Measurements from ENCODE around the gene NT5C1B. TPM values are rescaled to one million over a fixed set of nuclear protein-coding genes. Genes with fewer than 3 reads are reported as not detected.

Gene NT5C1B
- total RNA-seq, 1 experiment from 2014 or later = not detected

DNA sequence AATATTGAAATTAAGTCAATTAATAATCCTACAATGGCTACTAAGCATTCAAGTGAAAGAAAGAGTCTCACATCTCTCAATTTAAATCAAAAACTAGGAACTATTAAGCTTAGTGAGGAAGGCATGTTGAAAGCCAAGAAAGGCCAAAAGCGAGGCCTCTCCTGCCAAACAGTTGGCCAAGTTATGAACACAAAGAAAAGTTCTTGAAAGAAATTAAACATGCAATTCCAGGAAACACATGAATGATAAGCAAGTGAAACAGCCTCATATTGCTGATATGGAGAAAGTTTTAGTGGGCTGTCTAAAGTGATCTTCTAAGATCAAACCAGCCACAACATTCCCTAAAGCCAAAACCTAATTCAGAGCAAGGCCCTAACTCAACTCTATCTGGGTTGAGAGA is 40.7 kb downstream of the NT5C1B start:
- DNase-seq (ENCODE audit: unreplicated experiment) = no peak
- no peak overlapping the region for H3K27ac Mint-ChIP-seq (ENCODE audit: low read depth, unreplicated experiment)
- intact Hi-C loops (cut with micrococcal nuclease) = no loop called here
- peaks cover 18% of the 10 kb centered on the region for H3K4me1 Mint-ChIP-seq (ENCODE audit: insufficient read depth, unreplicated experiment)
- no peaks in the 10 kb centered on the region for H3K27me3 Mint-ChIP-seq (ENCODE audit: insufficient read depth, unreplicated experiment)
- ChIA-PET POLR2A (interaction anchor here (1.0 kb wide), 1 partner anchor 9 kb away, joined by 3 read pairs; no protein-coding TSS in a partner anchor), CTCF (interaction anchor here (1.2 kb wide), 1 partner anchor 10 kb away, joined by 4 read pairs; no protein-coding TSS in a partner anchor)
- no TSS peak for BruUV-seq (replicated peaks)
- TF ChIP-seq, protein P1, sequence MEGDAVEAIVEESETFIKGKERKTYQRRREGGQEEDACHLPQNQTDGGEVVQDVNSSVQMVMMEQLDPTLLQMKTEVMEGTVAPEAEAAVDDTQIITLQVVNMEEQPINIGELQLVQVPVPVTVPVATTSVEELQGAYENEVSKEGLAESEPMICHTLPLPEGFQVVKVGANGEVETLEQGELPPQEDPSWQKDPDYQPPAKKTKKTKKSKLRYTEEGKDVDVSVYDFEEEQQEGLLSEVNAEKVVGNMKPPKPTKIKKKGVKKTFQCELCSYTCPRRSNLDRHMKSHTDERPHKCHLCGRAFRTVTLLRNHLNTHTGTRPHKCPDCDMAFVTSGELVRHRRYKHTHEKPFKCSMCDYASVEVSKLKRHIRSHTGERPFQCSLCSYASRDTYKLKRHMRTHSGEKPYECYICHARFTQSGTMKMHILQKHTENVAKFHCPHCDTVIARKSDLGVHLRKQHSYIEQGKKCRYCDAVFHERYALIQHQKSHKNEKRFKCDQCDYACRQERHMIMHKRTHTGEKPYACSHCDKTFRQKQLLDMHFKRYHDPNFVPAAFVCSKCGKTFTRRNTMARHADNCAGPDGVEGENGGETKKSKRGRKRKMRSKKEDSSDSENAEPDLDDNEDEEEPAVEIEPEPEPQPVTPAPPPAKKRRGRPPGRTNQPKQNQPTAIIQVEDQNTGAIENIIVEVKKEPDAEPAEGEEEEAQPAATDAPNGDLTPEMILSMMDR (IDR thresholded peaks at IDR 0.05; ENCODE audit: unreplicated experiment) = no peak
- H3K9me3 Mint-ChIP-seq (ENCODE audit: unreplicated experiment) = no peaks in the 10 kb centered on the region
- H3K4me3 Mint-ChIP-seq (ENCODE audit: unreplicated experiment) = no peak overlapping the region
- H3K36me3 Mint-ChIP-seq (ENCODE audit: insufficient read depth, unreplicated experiment) = no peaks in the 10 kb centered on the region

DNA sequence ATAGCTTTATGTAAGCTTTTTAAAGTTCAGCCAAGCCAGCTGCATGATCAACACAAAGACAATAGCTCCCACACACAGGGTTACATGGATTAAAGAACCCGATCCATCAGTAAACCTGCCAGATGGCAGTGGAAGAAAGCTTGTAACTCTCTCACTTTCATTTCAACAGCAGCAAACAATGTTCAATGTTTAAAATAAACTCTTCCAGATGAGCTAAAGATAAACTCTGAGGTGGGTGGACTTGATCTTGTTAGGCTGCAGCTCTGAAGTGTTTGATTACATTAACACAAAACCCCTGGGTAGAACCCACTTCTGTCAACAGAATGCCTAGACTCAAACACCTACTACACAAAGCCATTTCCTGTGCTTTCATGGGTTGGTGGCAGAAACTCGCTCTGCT is 42.8 kb downstream of the NT5C1B start:
- intact Hi-C loops (cut with micrococcal nuclease) = no loop called here
- Mint-ChIP-seq H3K9me3 (ENCODE audit: unreplicated experiment) (no peaks in the 10 kb centered on the region), H3K27me3 (ENCODE audit: insufficient read depth, unreplicated experiment) (no peaks in the 10 kb centered on the region), H3K36me3 (ENCODE audit: insufficient read depth, unreplicated experiment) (no peaks in the 10 kb centered on the region), H3K4me1 (ENCODE audit: insufficient read depth, unreplicated experiment) (peaks cover 6% of the 10 kb centered on the region), H3K27ac (ENCODE audit: low read depth, unreplicated experiment) (peak overlapping the region; percentile 22), H3K4me3 (ENCODE audit: unreplicated experiment) (no peak overlapping the region)
- TF ChIP-seq, protein P1 (IDR thresholded peaks at IDR 0.05; ENCODE audit: unreplicated experiment) = no peak
- BruUV-seq (replicated peaks) = no TSS peak
- POLR2A ChIA-PET = interaction anchor here (1.2 to 1.6 kb wide), 2 partner anchors 11 to 14 kb away, joined by 4 to 6 read pairs; partner anchors contain the start of gene RDH14
- CTCF ChIA-PET = interaction anchor here (0.6 kb wide), 1 partner anchor 805 kb away, joined by 3 read pairs; no protein-coding TSS in a partner anchor
- DNase-seq (ENCODE audit: unreplicated experiment) = no peak

DNA sequence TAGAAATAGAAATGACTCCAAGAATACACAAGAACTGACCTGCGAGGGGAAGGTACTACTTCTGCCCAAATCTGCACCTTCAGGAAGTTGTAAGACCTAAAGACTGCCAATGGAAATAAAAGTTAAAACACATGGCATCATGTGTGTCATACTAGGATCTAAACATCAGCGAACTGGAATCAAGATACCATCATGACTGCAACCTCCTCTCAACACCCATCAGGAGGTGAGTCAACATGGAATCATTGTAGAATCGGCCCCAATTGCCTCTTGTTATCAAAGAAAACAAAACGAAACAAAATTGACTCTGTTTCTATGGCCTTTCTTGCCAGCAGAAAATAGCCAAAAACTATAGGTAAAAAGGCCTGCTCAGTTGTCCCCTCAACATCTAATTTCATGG is 44.0 kb downstream of the NT5C1B start:
- ChIA-PET CTCF (no interaction called here), POLR2A (interaction anchor here (1.6 kb wide), 1 partner anchor 15 kb away, joined by 6 read pairs; the partner anchor contains the start of gene RDH14)
- no TSS peak for BruUV-seq (replicated peaks)
- H3K9me3 Mint-ChIP-seq (ENCODE audit: unreplicated experiment) = no peaks in the 10 kb centered on the region
- no peaks in the 10 kb centered on the region for H3K36me3 Mint-ChIP-seq (ENCODE audit: insufficient read depth, unreplicated experiment)
- peak; percentile 34 for DNase-seq (ENCODE audit: unreplicated experiment)
- no peak overlapping the region for H3K4me3 Mint-ChIP-seq (ENCODE audit: unreplicated experiment)
- peaks cover 6% of the 10 kb centered on the region for H3K4me1 Mint-ChIP-seq (ENCODE audit: insufficient read depth, unreplicated experiment)
- intact Hi-C loops (cut with micrococcal nuclease) = no loop called here
- no peaks in the 10 kb centered on the region for H3K27me3 Mint-ChIP-seq (ENCODE audit: insufficient read depth, unreplicated experiment)
- TF ChIP-seq, protein P1 (IDR thresholded peaks at IDR 0.05; ENCODE audit: unreplicated experiment) = no peak
- H3K27ac Mint-ChIP-seq (ENCODE audit: low read depth, unreplicated experiment) = peak overlapping the region; percentile 39

DNA sequence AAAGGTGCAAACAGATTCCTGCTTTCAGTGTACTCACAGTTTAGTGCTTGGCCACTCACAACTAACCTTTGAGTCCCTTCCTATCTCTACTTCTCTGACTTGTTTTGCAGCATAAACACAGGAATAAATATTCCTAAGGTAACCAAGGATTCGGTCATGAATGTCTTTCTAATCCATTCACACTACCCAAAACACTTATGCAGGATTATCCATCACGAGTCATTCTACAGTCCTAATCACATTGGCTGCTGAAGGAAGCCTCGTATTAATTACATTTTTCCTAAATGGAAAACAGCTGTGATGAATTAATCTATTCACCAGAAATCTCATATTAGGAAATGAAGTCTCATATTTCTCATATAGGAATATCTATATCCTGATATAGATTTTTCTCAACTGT is 45.2 kb downstream of the NT5C1B start:
- ChIA-PET CTCF (no interaction called here), POLR2A (no interaction called here)
- Mint-ChIP-seq H3K4me3 (ENCODE audit: unreplicated experiment) (no peak overlapping the region), H3K27me3 (ENCODE audit: insufficient read depth, unreplicated experiment) (no peaks in the 10 kb centered on the region), H3K4me1 (ENCODE audit: insufficient read depth, unreplicated experiment) (peaks cover 6% of the 10 kb centered on the region), H3K27ac (ENCODE audit: low read depth, unreplicated experiment) (no peak overlapping the region), H3K36me3 (ENCODE audit: insufficient read depth, unreplicated experiment) (no peaks in the 10 kb centered on the region), H3K9me3 (ENCODE audit: unreplicated experiment) (no peaks in the 10 kb centered on the region)
- intact Hi-C loops (cut with micrococcal nuclease) = no loop called here
- DNase-seq (ENCODE audit: unreplicated experiment) = no peak
- TF ChIP-seq, protein P1 (IDR thresholded peaks at IDR 0.05; ENCODE audit: unreplicated experiment) = no peak
- no TSS peak for BruUV-seq (replicated peaks)
